CD4-positive, alpha-beta memory T cell (primary cell): ENCODE measurements around the gene SPSB3. TPM values are rescaled to one million over a fixed set of nuclear protein-coding genes. Genes with fewer than 3 reads are reported as not detected.

Experiments
- CTCF ChIA-PET: fragments of 350-600 bp; sonication (Branson Sonifier 250); formaldehyde crosslinking; loops from one replicate; lab custom pipeline; 2021; ENCODE audit warnings: inconsistent platforms; ENCODE audit not compliant: partially characterized antibody; lab: Charles Lee
- POLR2A ChIA-PET: fragments of 350-600 bp; sonication (Branson Sonifier 250); formaldehyde crosslinking; loops from one replicate; lab custom pipeline; 2021; ENCODE audit not compliant: partially characterized antibody; lab: Charles Lee
- DNase-seq, 5 donors: peaks; one replicate each; pipeline versions ENCODE4 v3.0.0 to v3.0.0-alpha.2; 2020 to 2022; ENCODE audit warnings: mixed read lengths in 1 of 5
- H3K27ac ChIP-seq: one replicate; pipeline ENCODE4 v1.7.0; 2013; ENCODE audit warnings: low read depth, low read length
- H3K27me3 ChIP-seq: 2 replicates; pipeline ENCODE4 v1.7.0; 2013; ENCODE audit warnings: mild to moderate bottlenecking, low read length, moderate library complexity; ENCODE audit not compliant: insufficient read depth
- H3K36me3 ChIP-seq: 2 replicates; pipeline ENCODE4 v1.7.0; 2013; ENCODE audit warnings: mild to moderate bottlenecking, low read length, moderate library complexity; ENCODE audit not compliant: insufficient read depth
- H3K4me1 ChIP-seq: 2 replicates; pipeline ENCODE4 v1.7.0; 2013; ENCODE audit warnings: mild to moderate bottlenecking, low read length, moderate library complexity; ENCODE audit not compliant: insufficient read depth
- H3K4me3 ChIP-seq, 2 donors: one replicate each; pipeline ENCODE4 v1.7.0; 2013; ENCODE audit warnings: low read length in 2 of 2, mild to moderate bottlenecking in 1 of 2
- H3K9me3 ChIP-seq, 2 donors: one replicate each; pipeline ENCODE4 v1.7.0; 2013; ENCODE audit warnings: low read length in 2 of 2, control low read depth in 1 of 2; ENCODE audit not compliant: control insufficient read depth in 1 of 2
- H3K27ac Mint-ChIP-seq, 7 donors: one replicate each; pipeline ENCODE4 v1.8.0; 2020 to 2021; ENCODE audit warnings: mixed read lengths in 7 of 7, mild to moderate bottlenecking in 6 of 7, inconsistent platforms in 3 of 7, moderate library complexity in 3 of 7
- H3K27me3 Mint-ChIP-seq, 2 donors: one replicate each; pipeline ENCODE4 v1.8.0; 2020 to 2021; ENCODE audit warnings: mixed read lengths in 2 of 2
- H3K36me3 Mint-ChIP-seq, 2 donors: one replicate each; pipeline ENCODE4 v1.8.0; 2020 to 2021; ENCODE audit warnings: mixed read lengths in 2 of 2, inconsistent platforms in 1 of 2, mild to moderate bottlenecking in 1 of 2
- H3K4me1 Mint-ChIP-seq, 4 donors: one replicate each; pipeline ENCODE4 v1.8.0; 2020 to 2021; ENCODE audit warnings: mixed read lengths in 4 of 4, mild to moderate bottlenecking in 1 of 4
- H3K4me3 Mint-ChIP-seq, 8 donors: one replicate each; pipeline ENCODE4 v1.8.0; 2020 to 2021; ENCODE audit warnings: mixed read lengths in 8 of 8, mild to moderate bottlenecking in 7 of 8, moderate library complexity in 6 of 8, inconsistent platforms in 3 of 8
- H3K9me3 Mint-ChIP-seq, 8 donors: one replicate each; pipeline ENCODE4 v1.8.0; 2020 to 2021; ENCODE audit warnings: mixed read lengths in 8 of 8, mild to moderate bottlenecking in 5 of 8, inconsistent platforms in 3 of 8, moderate library complexity in 1 of 8
- intact Hi-C: fragments of 100-400 bp; cut with micrococcal nuclease; formaldehyde crosslinking; loops from one replicate; pipeline ENCODE4 v1.15.1; 2023
- microRNA-seq: library from miRNA; unstranded; fragments of <30 nt; microRNA quantifications from one replicate; pipeline ENCODE4 v1.2.0, GENCODE V29; 2021; ENCODE audit warnings: borderline replicate concordance, borderline number of aligned reads, borderline microRNAs expressed, mixed read lengths
- polyA plus RNA-seq, 2 donors: library from polyadenylated mRNA; unstranded; fragments of 300-500 nt; fragmentation: Illumina TruSeq; gene quantifications; one replicate each; pipeline ENCODE4 v1.2.3, GENCODE V29; 2021
- total RNA-seq, 2 experiments: library from RNA; stranded (reverse); gene quantifications; one replicate each; pipeline ENCODE4 v1.2.3, GENCODE V29; 2021

The SPSB3 gene
- total and polyA plus RNA-seq, 4 experiments from 2014 or later: 56.6 to 144 (median 103) TPM

GRCh38 chr16:1731073-1731472 lies 51.3 kb downstream of the SPSB3 start:
- no peaks in the 10 kb centered on the region for H3K9me3 ChIP-seq
- ChIA-PET CTCF (no interaction called here), POLR2A (no interaction called here)
- no peak overlapping the region for H3K4me3 ChIP-seq
- Mint-ChIP-seq H3K9me3 (no peaks in the 10 kb centered on the region), H3K4me1 (peaks cover 0 to 7% (median 6%) of the 10 kb centered on the region in 4 donors), H3K36me3 (peaks cover 11 to 36% of the 10 kb centered on the region in 2 donors), H3K27ac (no peak overlapping the region), H3K4me3 (no peak overlapping the region), H3K27me3 (no peaks in the 10 kb centered on the region)
- DNase-seq: no peak
- H3K4me1 ChIP-seq: no peaks in the 10 kb centered on the region
- intact Hi-C loops: no loop called here
- no peaks in the 10 kb centered on the region for H3K27me3 ChIP-seq
- no peak overlapping the region for H3K27ac ChIP-seq
- peaks cover 46% of the 10 kb centered on the region for H3K36me3 ChIP-seq

DNA sequence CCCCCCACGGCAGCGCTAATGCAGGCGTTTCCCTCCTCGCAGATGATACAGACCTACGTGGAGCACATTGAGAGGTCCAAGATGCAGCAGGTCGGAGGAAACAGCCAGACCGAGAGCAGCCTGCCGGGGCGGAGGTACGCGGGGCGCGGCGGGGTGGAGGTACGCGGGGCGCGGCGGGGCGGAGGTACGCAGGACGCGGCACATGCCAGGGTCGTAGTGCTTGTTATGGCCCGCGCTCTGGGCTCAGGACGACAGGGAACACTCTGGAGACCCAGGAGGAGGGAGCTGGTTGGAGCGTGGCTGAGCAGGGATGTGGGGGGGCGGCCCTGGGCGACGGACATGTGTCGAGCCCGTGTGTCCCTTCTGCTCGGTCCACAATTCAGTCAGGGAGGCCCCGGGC lies 52.9 kb downstream of the SPSB3 start:
- H3K4me1 Mint-ChIP-seq: peaks cover 0 to 7% (median 6%) of the 10 kb centered on the region in 4 donors
- no peaks in the 10 kb centered on the region for H3K9me3 ChIP-seq
- CTCF ChIA-PET: interaction anchor here (1.4 kb wide), 1 partner anchor 23 kb away, joined by 5 read pairs; the partner anchor contains the start of gene MAPK8IP3
- H3K27ac Mint-ChIP-seq: no peak overlapping the region
- no peak overlapping the region for H3K4me3 ChIP-seq
- peaks cover 11 to 39% of the 10 kb centered on the region in 2 donors for H3K36me3 Mint-ChIP-seq
- no peak for DNase-seq
- H3K27me3 ChIP-seq: no peaks in the 10 kb centered on the region
- intact Hi-C loops: no loop called here
- no peaks in the 10 kb centered on the region for H3K9me3 Mint-ChIP-seq
- no peak overlapping the region for H3K4me3 Mint-ChIP-seq
- H3K36me3 ChIP-seq: peaks cover 46% of the 10 kb centered on the region
- no peak overlapping the region for H3K27ac ChIP-seq
- no peaks in the 10 kb centered on the region for H3K27me3 Mint-ChIP-seq
- POLR2A ChIA-PET: interaction anchor here (1.3 kb wide), 1 partner anchor 22 kb away, joined by 4 read pairs; no protein-coding TSS in a partner anchor
- H3K4me1 ChIP-seq: no peaks in the 10 kb centered on the region

DNA sequence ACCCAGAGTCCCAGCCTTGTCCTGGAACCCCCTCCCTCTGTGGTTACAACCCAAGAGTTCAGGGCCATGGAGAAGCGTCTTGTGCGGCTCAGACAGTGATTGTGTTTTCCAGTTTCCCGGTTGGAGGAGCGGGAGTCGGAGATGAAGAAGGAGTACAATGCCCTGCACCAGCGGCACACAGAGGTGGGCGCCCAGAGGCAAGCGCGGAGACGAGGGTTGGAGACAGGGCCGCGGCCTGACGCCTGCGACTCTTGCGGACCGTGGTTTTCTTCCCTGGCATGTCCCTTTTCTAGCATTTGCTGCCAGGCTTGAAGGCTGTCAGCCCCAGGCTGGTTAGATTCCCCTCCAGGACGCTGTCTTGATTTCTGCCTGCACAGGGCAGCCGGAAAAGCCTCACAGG lies 53.3 kb downstream of the SPSB3 start:
- peaks cover 11 to 39% of the 10 kb centered on the region in 2 donors for H3K36me3 Mint-ChIP-seq
- Histone ChIP-seq H3K9me3 (no peaks in the 10 kb centered on the region), H3K27ac (no peak overlapping the region), H3K4me3 (no peak overlapping the region), H3K27me3 (no peaks in the 10 kb centered on the region), H3K4me1 (peaks cover 1% of the 10 kb centered on the region), H3K36me3 (peaks cover 42% of the 10 kb centered on the region)
- intact Hi-C loops: no loop called here
- H3K27me3 Mint-ChIP-seq: no peaks in the 10 kb centered on the region
- peaks cover 0 to 7% (median 6%) of the 10 kb centered on the region in 4 donors for H3K4me1 Mint-ChIP-seq
- no peak for DNase-seq
- peak overlapping the region in 1 of 7 donors; percentile 57 for H3K27ac Mint-ChIP-seq
- H3K9me3 Mint-ChIP-seq: no peaks in the 10 kb centered on the region
- ChIA-PET POLR2A (interaction anchor here (1.3 kb wide), 1 partner anchor 22 kb away, joined by 4 read pairs; no protein-coding TSS in a partner anchor), CTCF (interaction anchor here (1.4 kb wide), 1 partner anchor 23 kb away, joined by 5 read pairs; the partner anchor contains the start of gene MAPK8IP3)
- H3K4me3 Mint-ChIP-seq: no peak overlapping the region

DNA sequence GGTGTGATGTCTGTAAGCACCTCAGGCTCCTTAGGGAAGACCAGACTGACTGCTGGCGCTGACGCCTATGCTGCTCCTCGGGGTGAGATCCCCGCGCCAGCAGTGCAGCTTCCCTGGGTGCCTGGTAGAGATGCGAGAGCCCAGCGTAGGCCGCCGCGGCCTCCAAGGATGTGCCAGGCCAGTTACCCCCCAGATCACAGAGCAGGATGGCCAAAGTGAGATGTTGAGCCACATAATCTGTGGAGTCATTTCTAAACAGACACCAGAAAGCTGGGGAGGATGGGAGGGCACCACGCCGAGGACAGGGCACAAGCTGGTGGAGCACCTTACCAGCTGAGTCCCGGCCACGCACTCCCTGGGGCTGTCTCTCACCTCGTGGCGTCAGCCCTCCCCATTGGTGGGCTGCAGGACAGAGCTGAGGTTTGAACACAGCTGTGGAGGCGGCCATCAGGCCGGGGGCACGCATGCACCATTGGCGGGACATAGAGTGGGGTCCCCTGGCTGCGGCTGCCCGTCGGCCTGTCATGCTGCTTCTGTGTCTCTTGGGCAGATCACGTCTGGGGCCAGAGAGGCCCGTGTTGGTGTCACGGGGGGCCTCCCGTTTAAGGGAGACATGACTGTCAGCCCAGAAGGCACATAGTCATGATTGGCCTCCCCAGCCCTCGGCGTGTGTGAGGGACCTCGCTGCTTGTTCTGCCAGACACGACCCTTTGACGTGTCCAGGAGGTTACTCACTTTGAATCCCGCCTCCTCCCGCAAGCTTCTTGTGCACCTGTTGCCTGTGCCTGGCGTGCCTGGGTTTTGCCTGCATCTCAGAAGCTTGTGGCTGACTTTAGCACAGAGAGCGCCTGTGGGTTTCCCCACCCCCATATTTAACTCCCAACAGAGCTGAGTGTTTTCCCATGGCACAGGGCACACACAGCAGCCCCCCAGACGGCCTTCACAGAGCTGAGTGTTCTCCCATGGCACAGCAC lies 54.4 kb downstream of the SPSB3 start:
- Histone ChIP-seq H3K4me3 (no peak overlapping the region), H3K27ac (no peak overlapping the region), H3K36me3 (peaks cover 33% of the 10 kb centered on the region), H3K9me3 (no peaks in the 10 kb centered on the region), H3K27me3 (no peaks in the 10 kb centered on the region), H3K4me1 (peaks cover 12% of the 10 kb centered on the region)
- DNase-seq: no peak
- Mint-ChIP-seq H3K4me1 (peaks cover 10 to 14% (median 13%) of the 10 kb centered on the region in 4 donors), H3K27ac (peak overlapping the region in 2 of 7 donors; percentile 29 to 36), H3K9me3 (no peaks in the 10 kb centered on the region), H3K36me3 (peaks cover 11 to 42% of the 10 kb centered on the region in 2 donors), H3K27me3 (no peaks in the 10 kb centered on the region), H3K4me3 (no peak overlapping the region)
- CTCF ChIA-PET: interaction anchor here (0.8 kb wide), 1 partner anchor 22 kb away, joined by 3 read pairs; the partner anchor contains the start of gene MAPK8IP3
- POLR2A ChIA-PET: interaction anchor here (1.1 kb wide), 1 partner anchor 22 kb away, joined by 3 read pairs; the partner anchor contains the start of gene MAPK8IP3
- intact Hi-C loops: no loop called here

Small RNA genes within 50 kb of the gene (microRNA-seq; reads per million reads assigned to microRNA genes)
- 0.96 reads per million for gene MIR3177

Other genes with a start within 250 kb of the SPSB3 start
- 100 to 1,000 TPM; 124 to 125 TPM for gene TMEM204, start 248.9 kb downstream of the SPSB3 start, total RNA-seq
- 10 to 100 TPM; 95.9 to 97.1 TPM for gene TMEM204, start 248.9 kb downstream of the SPSB3 start, polyA plus RNA-seq
- gene IFT140, start 170.5 kb downstream of the SPSB3 start, total RNA-seq: 1 to 10 TPM; 5.5 to 7.3 TPM
- 1 to 10 TPM; 3.3 to 3.8 TPM for gene IFT140, start 170.5 kb downstream of the SPSB3 start, polyA plus RNA-seq
- 10 to 100 TPM; 27.3 to 33.8 TPM for gene CRAMP1, start 170.2 kb downstream of the SPSB3 start, total RNA-seq
- gene CRAMP1, start 170.2 kb downstream of the SPSB3 start, polyA plus RNA-seq: 1 to 10 TPM in 1 of 2 donors, under 1 TPM in 1; 0.55 to 5.1 TPM
- gene JPT2, start 104.3 kb downstream of the SPSB3 start, total RNA-seq: 10 to 100 TPM; 38.1 to 43.1 TPM
- gene JPT2, start 104.3 kb downstream of the SPSB3 start, polyA plus RNA-seq: 10 to 100 TPM in 1 of 2 donors, 1 to 10 TPM in 1; 4.8 to 10.7 TPM
- 100 to 1,000 TPM; 238 to 248 TPM for gene MAPK8IP3, start 76.4 kb downstream of the SPSB3 start, total RNA-seq
- gene MAPK8IP3, start 76.4 kb downstream of the SPSB3 start, polyA plus RNA-seq: 1 to 10 TPM in 1 of 2 donors, under 1 TPM in 1; 0.86 to 4.6 TPM
- 10 to 100 TPM; 84.2 to 88.6 TPM for gene NME3, start 11.0 kb downstream of the SPSB3 start, total RNA-seq
- gene NME3, start 11.0 kb downstream of the SPSB3 start, polyA plus RNA-seq: 10 to 100 TPM; 64.1 to 70.4 TPM
- gene EME2, start 9.8 kb downstream of the SPSB3 start, total RNA-seq: 10 to 100 TPM; 32.9 to 33.1 TPM
- gene EME2, start 9.8 kb downstream of the SPSB3 start, polyA plus RNA-seq: 1 to 10 TPM in 1 of 2 donors, under 1 TPM in 1; 0.30 to 1.5 TPM
- 10 to 100 TPM; 57.6 to 67.3 TPM for gene MRPS34, start 9.4 kb downstream of the SPSB3 start, total RNA-seq
- gene MRPS34, start 9.4 kb downstream of the SPSB3 start, polyA plus RNA-seq: 100 to 1,000 TPM; 138 to 151 TPM
- gene NUBP2, start 389 bp upstream of the SPSB3 start, total RNA-seq: 10 to 100 TPM; 55.9 to 59.4 TPM
- gene NUBP2, start 389 bp upstream of the SPSB3 start, polyA plus RNA-seq: 10 to 100 TPM; 77.6 to 98.9 TPM
- gene IGFALS, start 11.1 kb upstream of the SPSB3 start, total RNA-seq: under 1 TPM; 0.29 to 0.36 TPM
- gene IGFALS, start 11.1 kb upstream of the SPSB3 start, polyA plus RNA-seq: not detected
- gene HAGH, start 44.3 kb upstream of the SPSB3 start, total RNA-seq: 10 to 100 TPM; 73.7 to 77.8 TPM
- 10 to 100 TPM; 54.3 to 63.2 TPM for gene HAGH, start 44.3 kb upstream of the SPSB3 start, polyA plus RNA-seq
- gene FAHD1, start 44.6 kb upstream of the SPSB3 start, total RNA-seq: 1 to 10 TPM; 7.8 to 9.6 TPM
- gene FAHD1, start 44.6 kb upstream of the SPSB3 start, polyA plus RNA-seq: 10 to 100 TPM; 22.3 to 23.2 TPM
- not detected for gene MEIOB, start 89.6 kb upstream of the SPSB3 start, total RNA-seq
- gene MEIOB, start 89.6 kb upstream of the SPSB3 start, polyA plus RNA-seq: not detected
- gene HS3ST6, start 135.8 kb upstream of the SPSB3 start, total RNA-seq: not detected
- not detected for gene HS3ST6, start 135.8 kb upstream of the SPSB3 start, polyA plus RNA-seq
- gene MSRB1, start 160.6 kb upstream of the SPSB3 start, total RNA-seq: 10 to 100 TPM in 1 of 2 experiments, 1 to 10 TPM in 1; 9.3 to 10.6 TPM
- 10 to 100 TPM; 20.4 to 30.5 TPM for gene MSRB1, start 160.6 kb upstream of the SPSB3 start, polyA plus RNA-seq
- gene RPL3L, start 172.1 kb upstream of the SPSB3 start, total RNA-seq: not detected
- gene RPL3L, start 172.1 kb upstream of the SPSB3 start, polyA plus RNA-seq: not detected
- gene NDUFB10, start 177.0 kb upstream of the SPSB3 start, total RNA-seq: 10 to 100 TPM; 76.5 to 86.2 TPM
- 100 to 1,000 TPM; 205 to 223 TPM for gene NDUFB10, start 177.0 kb upstream of the SPSB3 start, polyA plus RNA-seq
- gene RPS2, start 182.3 kb upstream of the SPSB3 start, total RNA-seq: 1,000 to 10,000 TPM; 2,828 to 2,894 TPM
- 1,000 to 10,000 TPM; 6,382 to 6,826 TPM for gene RPS2, start 182.3 kb upstream of the SPSB3 start, polyA plus RNA-seq
- not detected for gene RNF151, start 184.3 kb upstream of the SPSB3 start, total RNA-seq
- gene RNF151, start 184.3 kb upstream of the SPSB3 start, polyA plus RNA-seq: not detected
- 10 to 100 TPM; 33.2 to 35.0 TPM for gene TBL3, start 189.5 kb upstream of the SPSB3 start, total RNA-seq
- 10 to 100 TPM; 44.1 to 47.6 TPM for gene TBL3, start 189.5 kb upstream of the SPSB3 start, polyA plus RNA-seq
- under 1 TPM; 0.47 to 0.84 TPM for gene NOXO1, start 198.9 kb upstream of the SPSB3 start, total RNA-seq
- under 1 TPM; 0.50 to 0.54 TPM for gene NOXO1, start 198.9 kb upstream of the SPSB3 start, polyA plus RNA-seq
- 10 to 100 TPM; 19.6 to 22.6 TPM for gene GFER, start 201.6 kb upstream of the SPSB3 start, total RNA-seq
- gene GFER, start 201.6 kb upstream of the SPSB3 start, polyA plus RNA-seq: 10 to 100 TPM; 32.2 to 35.7 TPM
- gene SYNGR3, start 207.4 kb upstream of the SPSB3 start, total RNA-seq: 1 to 10 TPM; 1.6 TPM
- gene SYNGR3, start 207.4 kb upstream of the SPSB3 start, polyA plus RNA-seq: 1 to 10 TPM in 1 of 2 donors, under 1 TPM in 1; 0.50 to 2.2 TPM
- gene ZNF598, start 227.2 kb upstream of the SPSB3 start, total RNA-seq: 10 to 100 TPM; 48.5 to 49.8 TPM
- gene ZNF598, start 227.2 kb upstream of the SPSB3 start, polyA plus RNA-seq: 10 to 100 TPM in 1 of 2 donors, 1 to 10 TPM in 1; 3.1 to 10.0 TPM
- not detected for gene NPW, start 237.2 kb upstream of the SPSB3 start, total RNA-seq
- not detected for gene NPW, start 237.2 kb upstream of the SPSB3 start, polyA plus RNA-seq
- gene NHERF2, start 244.3 kb upstream of the SPSB3 start, total RNA-seq: 1 to 10 TPM; 1.7 to 2.1 TPM
- under 1 TPM; 0.16 to 0.40 TPM for gene NHERF2, start 244.3 kb upstream of the SPSB3 start, polyA plus RNA-seq